Measurements from ENCODE around the gene B4GALT3.
A peak's percentile ranks its signal among the peaks of the same experiment; 100 is the strongest.

Gene B4GALT3

GRCh38 chr1:161162806-161163205 is 14.5 kb downstream of the B4GALT3 start:
- DNase-seq (ENCODE audit: low spot score) = no peak

GRCh38 chr1:161162052-161162451 is 15.3 kb downstream of the B4GALT3 start:
- DNase-seq (ENCODE audit: low spot score) = no peak

GRCh38 chr1:161161652-161162051 is 15.7 kb downstream of the B4GALT3 start:
- no peak for DNase-seq (ENCODE audit: low spot score)

- no peak for DNase-seq (ENCODE audit: low spot score)
These were observed 16.6 kb downstream of the B4GALT3 start for GRCh38 chr1:161160671-161161145.

GRCh38 chr1:161159913-161160243 is 17.4 kb downstream of the B4GALT3 start:
- no peak for DNase-seq (ENCODE audit: low spot score)

GRCh38 chr1:161159087-161159912 is 18.0 kb downstream of the B4GALT3 start, which contains the start of gene USP21:
Gene USP21, plus strand, starts transcription at chr1:161159500. Its CDS starts 1,141 bp downstream, at chr1:161160641.
- DNase-seq (ENCODE audit: low spot score) = peak; percentile 98

GRCh38 chr1:161158316-161159010 is 18.8 kb downstream of the B4GALT3 start:
- no peak for DNase-seq (ENCODE audit: low spot score)

- no peak for DNase-seq (ENCODE audit: low spot score)
These were observed 19.4 kb downstream of the B4GALT3 start for GRCh38 chr1:161157867-161158266.

GRCh38 chr1:161153682-161154337 is 23.5 kb downstream of the B4GALT3 start, which contains the start of gene UFC1:
Gene UFC1, plus strand, starts transcription at chr1:161153978. Its CDS starts 20 bp downstream, at chr1:161153998.
- DNase-seq (ENCODE audit: low spot score) = peak; percentile 90

GRCh38 chr1:161153176-161153575 is 24.1 kb downstream of the B4GALT3 start:
- no peak for DNase-seq (ENCODE audit: low spot score)

GRCh38 chr1:161145832-161146231 is 31.5 kb downstream of the B4GALT3 start:
- no peak for DNase-seq (ENCODE audit: low spot score)

- DNase-seq (ENCODE audit: low spot score) = no peak
These were observed 36.4 kb downstream of the B4GALT3 start for GRCh38 chr1:161140755-161141400.

GRCh38 chr1:161139766-161140165 is 37.5 kb downstream of the B4GALT3 start:
- peak; percentile 44 for DNase-seq (ENCODE audit: low spot score)

- DNase-seq (ENCODE audit: low spot score) = no peak
These were observed 38.9 kb downstream of the B4GALT3 start for GRCh38 chr1:161138431-161138830.

- DNase-seq (ENCODE audit: low spot score) = no peak
These were observed 39.4 kb downstream of the B4GALT3 start for GRCh38 chr1:161137881-161138280.

- DNase-seq (ENCODE audit: low spot score) = no peak
These were observed 44.0 kb downstream of the B4GALT3 start for GRCh38 chr1:161133220-161133740.

- peak; percentile 92 for DNase-seq (ENCODE audit: low spot score)
These were observed 44.7 kb downstream of the B4GALT3 start, which contains the start of gene DEDD for GRCh38 chr1:161132410-161133219. Gene DEDD, minus strand, starts transcription at chr1:161132667. Its CDS starts 8,205 bp downstream, at chr1:161124462.

GRCh38 chr1:161131523-161132409 is 45.5 kb downstream of the B4GALT3 start:
- DNase-seq (ENCODE audit: low spot score) = peak; percentile 40

- DNase-seq (ENCODE audit: low spot score) = no peak
These were observed 47.0 kb downstream of the B4GALT3 start for GRCh38 chr1:161130266-161130665.

Data from hepatic stellate cell (primary cell).